WERI-Rb-1 (cell line): Measurements from ENCODE around the gene LOXHD1.

ENCODE experiments used
- DNase-seq: peaks from one replicate; pipeline ENCODE4 v3.0.0-alpha.2; 2020
- H3K27ac ChIP-seq: fragments of 250-450 bp; sonication (Bioruptor Pico); 2 replicates; pipeline ENCODE4 v1.5.1; 2020; ENCODE audit warnings: mild to moderate bottlenecking, moderate library complexity
- H3K27me3 ChIP-seq: fragments of 250-450 bp; sonication (Bioruptor Pico); 2 replicates; pipeline ENCODE4 v1.5.1; 2021; ENCODE audit warnings: mild to moderate bottlenecking, low read depth, moderate library complexity; ENCODE audit not compliant: insufficient read depth, severe bottlenecking
- H3K36me3 ChIP-seq: fragments of 250-450 bp; sonication (Bioruptor Pico); 2 replicates; pipeline ENCODE4 v1.5.1; 2020; ENCODE audit warnings: mild to moderate bottlenecking, moderate library complexity
- H3K4me3 ChIP-seq: 2 replicates; pipeline ENCODE4 v1.5.1; 2011; ENCODE audit warnings: low read depth, mild to moderate bottlenecking, control low read depth, low read length
- H3K9me3 ChIP-seq: fragments of 250-450 bp; sonication (Bioruptor Pico); 2 replicates; pipeline ENCODE4 v1.5.1; 2021; ENCODE audit warnings: mild to moderate bottlenecking, moderate library complexity; ENCODE audit not compliant: severe bottlenecking
- TF ChIP-seq, protein P1 (sequence below): IDR thresholded peaks from 2 replicates; pipeline ENCODE4 v1.5.1; 2011; ENCODE audit warnings: low read depth, mild to moderate bottlenecking, control low read depth, inconsistent platforms, low read length

Gene LOXHD1

GRCh38 chr18:46480226-46480625 lies 176.8 kb downstream of the LOXHD1 start:
- H3K36me3 ChIP-seq, result no peaks in the 10 kb centered on the region
- H3K9me3 ChIP-seq, result peaks cover 14% of the 10 kb centered on the region
- DNase-seq, result no peak
- no peak overlapping the region for H3K4me3 ChIP-seq
- no peaks in the 10 kb centered on the region for H3K27me3 ChIP-seq
- TF ChIP-seq, protein P1, sequence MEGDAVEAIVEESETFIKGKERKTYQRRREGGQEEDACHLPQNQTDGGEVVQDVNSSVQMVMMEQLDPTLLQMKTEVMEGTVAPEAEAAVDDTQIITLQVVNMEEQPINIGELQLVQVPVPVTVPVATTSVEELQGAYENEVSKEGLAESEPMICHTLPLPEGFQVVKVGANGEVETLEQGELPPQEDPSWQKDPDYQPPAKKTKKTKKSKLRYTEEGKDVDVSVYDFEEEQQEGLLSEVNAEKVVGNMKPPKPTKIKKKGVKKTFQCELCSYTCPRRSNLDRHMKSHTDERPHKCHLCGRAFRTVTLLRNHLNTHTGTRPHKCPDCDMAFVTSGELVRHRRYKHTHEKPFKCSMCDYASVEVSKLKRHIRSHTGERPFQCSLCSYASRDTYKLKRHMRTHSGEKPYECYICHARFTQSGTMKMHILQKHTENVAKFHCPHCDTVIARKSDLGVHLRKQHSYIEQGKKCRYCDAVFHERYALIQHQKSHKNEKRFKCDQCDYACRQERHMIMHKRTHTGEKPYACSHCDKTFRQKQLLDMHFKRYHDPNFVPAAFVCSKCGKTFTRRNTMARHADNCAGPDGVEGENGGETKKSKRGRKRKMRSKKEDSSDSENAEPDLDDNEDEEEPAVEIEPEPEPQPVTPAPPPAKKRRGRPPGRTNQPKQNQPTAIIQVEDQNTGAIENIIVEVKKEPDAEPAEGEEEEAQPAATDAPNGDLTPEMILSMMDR, result no peak
- no peak overlapping the region for H3K27ac ChIP-seq

GRCh38 chr18:46478796-46479195 lies 178.2 kb downstream of the LOXHD1 start:
- Histone ChIP-seq H3K4me3 (no peak overlapping the region), H3K27me3 (no peaks in the 10 kb centered on the region), H3K27ac (no peak overlapping the region), H3K36me3 (no peaks in the 10 kb centered on the region), H3K9me3 (peaks cover 14% of the 10 kb centered on the region)
- TF ChIP-seq, protein P1, result no peak
- DNase-seq, result no peak

DNA sequence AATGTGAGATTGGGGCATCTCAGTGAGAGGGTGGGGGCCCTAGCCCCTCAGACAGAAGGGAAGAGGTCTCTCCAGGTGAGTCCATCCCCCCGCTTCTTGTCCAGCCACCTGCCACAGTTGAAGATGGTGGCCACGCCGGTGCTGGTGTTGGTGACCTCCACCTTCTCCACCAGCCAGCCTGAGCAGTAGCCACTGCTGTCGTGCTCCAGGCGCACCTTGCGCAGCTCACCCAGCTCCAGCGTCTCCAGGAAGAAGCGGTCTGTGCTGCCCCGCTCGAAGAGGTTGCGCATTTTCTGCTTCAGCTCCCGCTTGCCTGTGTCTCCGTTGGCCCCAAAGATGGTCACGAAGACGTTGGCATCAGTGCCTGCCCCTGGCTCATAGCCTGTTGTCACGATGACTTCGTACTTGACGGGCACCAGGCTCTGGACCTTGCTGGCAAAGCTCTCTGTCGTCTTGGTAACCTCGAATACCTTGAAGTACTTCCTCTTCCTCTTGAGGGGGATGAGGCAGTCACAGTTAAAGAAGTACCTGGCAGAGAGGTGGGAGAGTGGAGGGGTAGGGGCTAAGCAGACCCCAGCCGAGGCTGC lies 179.5 kb downstream of the LOXHD1 start:
- Histone ChIP-seq H3K27me3 (no peaks in the 10 kb centered on the region), H3K36me3 (no peaks in the 10 kb centered on the region), H3K27ac (no peak overlapping the region), H3K9me3 (peaks cover 14% of the 10 kb centered on the region), H3K4me3 (no peak overlapping the region)
- TF ChIP-seq, protein P1, result no peak
- DNase-seq, result no peak

DNA sequence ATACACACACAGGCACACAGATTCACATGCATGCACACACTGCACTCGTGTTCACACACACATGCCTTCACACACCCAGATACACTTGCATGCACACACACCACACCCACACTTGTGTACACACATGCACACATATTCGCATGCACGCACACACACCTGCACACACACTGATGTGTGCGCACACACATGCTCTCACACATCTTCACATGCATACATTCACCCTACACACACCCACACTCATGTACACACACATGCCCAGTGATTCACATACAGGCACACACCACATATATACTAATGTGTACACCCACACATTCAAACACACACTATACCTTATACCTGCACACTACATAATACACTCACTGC lies 181.6 kb downstream of the LOXHD1 start:
- Histone ChIP-seq H3K27ac (no peak overlapping the region), H3K4me3 (no peak overlapping the region), H3K9me3 (no peaks in the 10 kb centered on the region), H3K27me3 (no peaks in the 10 kb centered on the region), H3K36me3 (no peaks in the 10 kb centered on the region)
- TF ChIP-seq, protein P1, result no peak
- no peak for DNase-seq

GRCh38 chr18:46474487-46475389 lies 182.3 kb downstream of the LOXHD1 start:
- Histone ChIP-seq H3K9me3 (no peaks in the 10 kb centered on the region), H3K4me3 (no peak overlapping the region), H3K36me3 (no peaks in the 10 kb centered on the region), H3K27ac (no peak overlapping the region), H3K27me3 (no peaks in the 10 kb centered on the region)
- TF ChIP-seq, protein P1, result no peak
- DNase-seq, result no peak
